ENCODE results near the gene MPRIP. TPM values are rescaled to one million over a fixed set of nuclear protein-coding genes. Genes with fewer than 3 reads are reported as not detected.

The MPRIP gene
- total RNA-seq, 2 donors from 2014 or later, result 359 to 405 TPM

- DNase-seq (ENCODE audit: low spot score), result peak; percentile 54
- intact Hi-C loops (cut with DNase I), result loop anchor here in 1 of 2 donors (5.0 kb wide), 1 partner anchor 35 kb away; the partner anchor contains the start of gene MPRIP
These were observed 34.8 kb downstream of the MPRIP start for GRCh38 chr17:17077101-17077500.

DNA sequence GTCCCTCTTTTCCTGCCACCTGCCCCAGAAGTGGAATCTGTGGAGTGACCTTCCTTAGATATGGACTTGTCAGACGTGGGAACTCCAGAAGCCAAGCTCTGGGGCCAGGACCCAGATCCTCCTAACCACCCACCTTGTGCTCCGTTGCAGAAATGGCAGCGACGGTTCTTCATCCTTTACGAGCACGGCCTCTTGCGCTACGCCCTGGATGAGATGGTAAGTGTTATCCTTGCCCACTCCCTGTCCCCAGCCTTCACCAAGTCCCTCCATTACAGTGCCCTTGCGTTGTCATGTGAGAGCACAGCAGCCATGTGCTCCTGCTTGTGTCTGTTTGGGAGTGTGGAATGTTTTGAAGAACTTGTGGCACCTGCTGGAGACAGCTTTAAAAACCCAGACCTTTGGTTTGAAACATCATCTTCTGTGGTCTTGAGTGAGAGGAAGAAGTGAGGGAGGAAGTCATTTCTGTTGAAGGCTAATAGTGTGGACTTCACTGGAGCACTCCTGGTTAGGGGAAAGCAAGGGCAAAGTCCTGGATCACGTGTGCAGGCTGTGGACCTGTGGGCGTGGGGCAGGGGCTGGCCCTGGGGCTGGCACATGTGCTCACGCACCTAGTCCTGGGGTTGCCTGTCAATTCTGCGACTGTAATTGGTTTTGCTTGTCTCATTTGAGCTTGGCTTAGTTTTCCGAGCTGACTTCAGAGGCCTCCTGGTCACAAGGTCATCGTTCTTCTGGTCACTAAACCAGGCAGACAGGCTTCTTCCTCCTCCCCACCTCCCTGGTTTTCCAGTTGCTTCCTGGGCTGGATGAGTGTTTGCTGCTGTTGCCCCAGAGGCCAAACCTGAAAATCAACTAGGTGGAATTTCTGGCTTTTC is 35.8 kb downstream of the MPRIP start:
- intact Hi-C loops (cut with DNase I), result loop anchor here in 1 of 2 donors (5.0 kb wide), 1 partner anchor 36 kb away; the partner anchor contains the start of gene MPRIP
- DNase-seq (ENCODE audit: low spot score), result peak; percentile 44

GRCh38 chr17:17078832-17079231 is 36.6 kb downstream of the MPRIP start:
- intact Hi-C loops (cut with DNase I), result loop anchor here in 1 of 2 donors (5.0 kb wide), 1 partner anchor 37 kb away; the partner anchor contains the start of gene MPRIP
- peak; percentile 58 for DNase-seq (ENCODE audit: low spot score)

GRCh38 chr17:17079336-17079735 is 37.1 kb downstream of the MPRIP start:
- peak; percentile 52 for DNase-seq (ENCODE audit: low spot score)
- intact Hi-C loops (cut with DNase I), result loop anchor here in 1 of 2 donors (5.0 kb wide), 1 partner anchor 37 kb away; the partner anchor contains the start of gene MPRIP

- intact Hi-C loops (cut with DNase I), result loop anchor here in 1 of 2 donors (5.0 kb wide), 1 partner anchor 37 kb away; the partner anchor contains the start of gene MPRIP
- peak; percentile 82 for DNase-seq (ENCODE audit: low spot score)
These were observed 37.5 kb downstream of the MPRIP start for GRCh38 chr17:17079761-17080160.

- intact Hi-C loops (cut with DNase I), result no loop called here
- peak; percentile 48 for DNase-seq (ENCODE audit: low spot score)
These were observed 37.9 kb downstream of the MPRIP start for GRCh38 chr17:17080181-17080631.

GRCh38 chr17:17080781-17081180 is 38.5 kb downstream of the MPRIP start:
- DNase-seq (ENCODE audit: low spot score), result peak; percentile 22
- intact Hi-C loops (cut with DNase I), result no loop called here

DNA sequence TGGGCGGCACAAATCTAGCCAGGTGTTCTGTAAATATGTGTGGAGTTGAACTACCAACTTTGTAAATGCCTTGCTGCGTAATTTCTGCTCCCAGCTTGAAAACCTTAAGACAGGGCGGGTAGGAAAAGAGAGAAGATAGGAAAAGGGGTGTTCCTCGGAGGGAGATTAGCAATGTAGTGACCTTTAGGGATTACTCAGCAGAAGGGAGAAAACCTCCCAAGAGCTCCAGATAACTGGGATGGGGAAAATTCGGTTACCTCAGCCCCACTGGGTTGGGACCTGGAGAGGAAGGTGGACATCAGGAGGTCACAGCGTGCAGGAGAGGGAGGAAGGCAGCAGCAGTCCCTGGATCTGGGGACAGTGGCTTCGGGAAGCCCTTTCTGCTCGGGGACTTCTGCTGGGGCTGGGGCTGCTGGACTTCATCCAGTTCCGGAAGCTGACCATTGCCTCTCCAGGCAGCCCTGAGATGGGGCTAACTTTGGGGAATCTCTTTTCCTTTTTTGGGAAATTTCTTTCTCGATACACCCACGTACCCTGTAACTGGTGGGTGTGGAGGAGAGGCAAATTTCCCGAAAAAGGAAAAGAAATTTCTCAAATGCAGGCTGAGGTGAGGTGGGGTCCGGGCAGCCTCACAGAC is 39.2 kb downstream of the MPRIP start:
- intact Hi-C loops (cut with DNase I), result no loop called here

DNA sequence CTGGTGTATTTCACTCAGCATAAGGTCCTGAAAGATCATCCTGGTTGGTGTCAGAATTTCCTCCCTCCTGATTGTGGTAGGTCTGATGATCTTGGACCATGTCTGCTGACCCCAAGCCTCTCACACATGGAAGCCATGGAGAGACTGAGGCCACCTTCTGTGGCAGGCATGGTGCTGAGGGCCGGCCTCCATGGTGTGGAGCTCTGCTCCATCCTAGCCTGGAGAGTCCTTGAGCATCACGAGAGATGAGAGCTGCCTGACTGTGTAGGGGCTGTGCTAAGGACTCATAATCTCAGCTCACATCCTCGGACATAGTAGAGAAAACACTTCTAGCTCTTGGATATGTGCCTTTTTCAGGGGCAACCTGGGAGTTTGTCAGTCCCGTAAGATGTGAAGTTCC is 40.6 kb downstream of the MPRIP start:
- DNase-seq (ENCODE audit: low spot score), result peak; percentile 44
- intact Hi-C loops (cut with DNase I), result no loop called here

More for the DNA sequence above, 39.2 kb downstream of the MPRIP start:
- peak; percentile 54 for DNase-seq (ENCODE audit: low spot score)

DNA sequence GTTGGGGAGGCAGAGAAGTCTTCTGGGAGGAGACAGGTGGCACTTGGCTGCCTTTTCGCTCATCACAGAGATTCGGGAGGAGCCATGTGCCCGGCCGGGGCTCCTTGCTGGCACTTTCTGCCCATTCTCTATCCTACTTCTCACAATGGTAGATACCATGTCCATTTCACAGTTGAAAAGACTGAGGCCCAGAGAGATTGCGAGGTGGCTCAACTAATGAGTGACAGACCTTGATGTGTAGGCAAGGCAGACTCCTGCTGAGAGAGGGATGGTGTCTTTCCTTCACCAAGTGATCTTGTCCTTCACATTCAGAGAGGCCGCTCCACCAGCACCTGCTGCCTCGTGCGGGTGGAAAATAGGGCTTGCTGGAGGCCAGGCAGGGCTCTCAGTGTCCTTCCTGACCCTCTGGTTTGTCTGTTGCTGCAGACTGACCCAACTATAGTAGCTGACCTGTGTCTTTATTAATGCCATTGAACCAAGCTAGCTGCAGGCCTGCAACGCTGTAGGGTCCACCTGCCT is 42.1 kb downstream of the MPRIP start:
- intact Hi-C loops (cut with DNase I), result no loop called here
- peak; percentile 40 for DNase-seq (ENCODE audit: low spot score)

DNA sequence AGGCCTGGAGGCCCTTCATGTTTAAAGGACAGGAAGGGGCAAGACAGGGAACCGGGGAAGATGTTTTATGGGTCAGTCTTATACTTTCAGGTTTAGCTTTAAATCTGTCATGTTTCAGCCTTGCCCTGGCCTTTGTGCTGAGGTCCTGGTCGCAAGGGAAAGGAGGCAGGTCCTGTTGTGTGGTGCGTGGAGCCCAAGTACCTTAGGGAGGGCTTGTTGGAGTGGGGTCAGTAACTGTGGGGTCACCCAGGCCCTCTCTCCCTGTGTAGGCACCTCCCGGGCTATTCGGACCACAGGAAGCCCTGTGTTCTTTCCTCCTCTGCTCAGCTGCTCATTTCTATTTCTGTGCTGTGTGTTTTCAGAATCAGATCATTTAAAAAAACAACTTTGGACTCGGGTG is 42.7 kb downstream of the MPRIP start:
- intact Hi-C loops (cut with DNase I), result no loop called here
- peak; percentile 49 for DNase-seq (ENCODE audit: low spot score)

GRCh38 chr17:17086585-17086984 is 44.3 kb downstream of the MPRIP start:
- DNase-seq (ENCODE audit: low spot score), result no peak
- intact Hi-C loops (cut with DNase I), result loop anchor here in 1 of 2 donors (1.0 kb wide), 1 partner anchor 42 kb away; no protein-coding TSS in a partner anchor

DNA sequence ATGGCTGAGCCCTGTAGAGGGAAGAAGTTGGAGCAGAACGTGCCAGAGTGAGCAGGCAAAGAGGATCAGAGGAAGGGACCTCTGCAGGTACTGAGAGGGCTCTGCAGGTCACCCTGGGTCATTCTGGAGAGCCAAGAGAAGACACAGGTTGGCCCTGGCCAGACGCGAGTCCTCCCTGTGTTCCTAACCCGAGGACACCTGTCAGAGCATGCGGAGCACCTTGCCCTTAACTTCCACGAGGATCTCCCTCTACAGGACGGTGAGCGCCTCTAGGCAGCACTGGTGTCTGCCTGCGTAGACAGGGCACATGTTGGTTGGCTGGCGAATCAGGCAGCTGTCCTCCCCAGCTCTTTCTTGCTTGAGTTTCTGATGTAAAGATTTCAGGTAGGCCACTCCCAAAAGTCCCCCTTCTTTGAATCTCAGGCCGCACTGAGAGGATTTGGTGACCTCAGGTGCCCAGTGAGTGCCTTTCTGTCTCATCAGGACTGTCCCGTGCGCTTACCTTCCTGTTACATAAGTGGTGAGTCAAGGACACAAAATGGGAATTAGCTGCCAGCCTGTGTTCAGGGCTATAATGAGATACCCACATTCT is 45.3 kb downstream of the MPRIP start:
- intact Hi-C loops (cut with DNase I), result no loop called here
- peak; percentile 42 for DNase-seq (ENCODE audit: low spot score)

DNA sequence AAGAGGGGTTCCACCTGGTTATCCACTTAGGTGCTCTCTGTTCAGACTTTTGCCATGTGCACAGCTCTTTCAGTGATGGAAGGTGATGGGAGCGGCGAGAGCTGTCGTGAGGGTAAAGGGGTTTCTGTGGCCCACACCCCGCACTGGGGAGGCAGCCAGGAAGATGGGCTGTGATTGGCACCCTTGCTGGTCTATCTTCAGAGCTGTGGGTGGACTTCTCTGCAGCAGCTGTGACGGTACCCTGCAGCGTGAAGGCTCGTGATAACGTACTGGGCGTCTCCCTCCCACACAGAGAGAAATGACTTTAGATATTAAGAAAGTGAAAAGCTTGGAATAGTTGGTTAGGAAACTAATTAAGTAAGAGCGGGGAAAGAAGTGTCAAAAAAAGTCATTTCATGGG is 45.8 kb downstream of the MPRIP start:
- peak; percentile 70 for DNase-seq (ENCODE audit: low spot score)
- intact Hi-C loops (cut with DNase I), result no loop called here

DNA sequence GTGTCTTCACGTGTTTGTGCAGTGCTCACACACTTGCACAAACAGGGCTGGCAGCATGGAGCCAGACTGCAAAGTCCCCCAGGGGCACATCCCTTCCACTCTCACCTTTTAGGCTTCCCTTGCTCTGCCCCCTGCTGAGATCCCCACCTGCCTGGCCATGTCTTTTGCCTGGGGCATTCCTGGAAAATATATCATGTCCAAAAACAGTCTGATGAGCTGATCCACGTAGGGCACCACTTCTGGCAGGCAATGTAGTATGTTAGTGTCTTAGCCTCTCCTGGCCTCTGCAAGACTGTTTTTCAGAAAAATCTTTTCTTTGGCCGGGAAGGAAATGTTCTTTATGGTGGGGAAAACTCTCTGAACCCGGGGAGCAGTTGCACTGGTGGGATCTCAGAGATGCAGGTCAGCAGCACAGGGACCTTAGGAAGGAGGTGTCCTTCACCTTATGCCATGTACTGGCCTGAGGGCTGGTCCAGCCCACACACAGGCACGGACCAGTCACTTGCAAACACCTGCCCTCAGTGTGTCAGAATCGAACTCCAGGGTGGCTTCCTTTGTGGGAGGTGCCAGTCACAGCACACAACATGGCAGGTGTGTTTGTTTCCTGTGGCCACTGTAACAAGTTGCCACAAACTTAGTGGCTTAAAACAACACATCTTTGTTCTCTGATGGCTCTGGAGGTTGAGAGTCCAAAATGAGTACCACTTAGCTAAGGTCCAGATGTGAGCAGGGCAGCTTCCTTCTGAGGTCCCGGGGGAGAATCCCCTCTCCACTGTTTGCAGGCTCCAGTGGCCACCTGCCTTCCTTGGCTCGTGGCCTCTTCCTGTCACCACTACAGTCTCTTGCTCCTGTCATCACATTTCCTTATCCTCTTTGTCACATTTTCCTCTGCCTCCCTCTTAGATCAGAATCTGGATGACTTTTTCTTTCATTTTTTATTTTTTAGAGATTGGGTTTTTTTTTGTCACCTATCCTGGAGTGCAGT is 46.6 kb downstream of the MPRIP start:
- intact Hi-C loops (cut with DNase I), result no loop called here

GRCh38 chr17:17089796-17090641 is 47.8 kb downstream of the MPRIP start:
- intact Hi-C loops (cut with DNase I), result loop anchor here in 1 of 2 donors (1.0 kb wide), 1 partner anchor 14 kb away; no protein-coding TSS in a partner anchor
- DNase-seq (ENCODE audit: low spot score), result peak; percentile 76

More for the DNA sequence above, 46.6 kb downstream of the MPRIP start:
- peak; percentile 32 for DNase-seq (ENCODE audit: low spot score)

GRCh38 chr17:17090642-17091103 is 48.4 kb downstream of the MPRIP start:
- intact Hi-C loops (cut with DNase I), result loop anchor here in 1 of 2 donors (1.0 kb wide), 1 partner anchor 14 kb away; no protein-coding TSS in a partner anchor
- DNase-seq (ENCODE audit: low spot score), result peak; percentile 38
